Measurements from ENCODE around the gene GRIFIN.

The GRIFIN gene

DNA sequence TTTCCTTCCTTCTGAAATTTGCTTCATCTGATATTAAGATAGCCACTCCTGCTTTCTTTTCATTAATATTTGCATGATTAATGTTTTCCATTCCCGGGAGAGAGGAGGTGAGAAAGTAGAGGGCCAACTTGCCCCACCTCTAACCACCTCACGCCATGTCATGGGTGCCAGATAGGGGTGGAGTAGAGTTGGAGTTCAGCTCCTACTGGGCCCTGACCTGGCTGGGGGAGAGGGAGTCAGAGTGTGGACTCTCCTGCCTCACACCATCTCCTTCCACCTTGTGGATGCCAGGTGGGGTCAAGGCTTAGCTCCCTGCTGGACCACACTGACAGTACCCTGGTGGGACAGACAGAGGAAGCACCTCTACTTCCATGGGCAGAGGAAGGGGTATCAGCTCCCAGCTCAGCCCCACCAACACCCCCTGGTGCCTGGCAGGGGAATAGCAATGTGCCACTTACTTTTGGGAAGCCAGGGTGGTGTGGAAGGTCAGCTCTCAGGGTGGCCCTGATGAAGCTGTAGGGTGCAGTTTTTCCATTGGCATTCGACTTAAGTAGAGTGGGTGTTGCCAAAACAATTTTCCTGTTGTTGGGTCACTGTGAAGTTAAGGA is 44.8 kb downstream of the GRIFIN start:
- peak in 2 of 6 experiments; percentile 16 to 19 for DNase-seq

DNA sequence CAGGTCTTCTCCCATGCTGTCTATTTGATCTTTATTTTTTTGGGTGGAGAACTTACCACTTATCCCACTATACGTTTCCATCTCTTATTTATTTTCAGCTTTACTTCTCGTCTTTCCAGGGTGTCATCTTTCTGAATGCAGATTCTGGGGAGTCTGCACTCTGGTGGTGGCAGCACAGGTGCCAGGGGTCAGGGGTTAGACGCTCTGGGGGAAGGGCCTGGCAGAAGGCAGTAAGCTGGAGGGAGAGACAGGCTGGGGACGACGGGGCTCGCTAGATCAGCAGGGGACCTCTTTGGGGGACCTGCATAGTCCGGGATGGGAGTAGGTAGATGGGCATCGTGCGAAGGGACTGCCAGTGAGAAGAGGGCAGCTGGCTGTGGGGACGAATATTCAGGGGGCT is 50.4 kb downstream of the GRIFIN start:
- no peak for DNase-seq
